ENCODE measurements around the gene TMSB4X. TPM values are rescaled to one million over a fixed set of nuclear protein-coding genes. Genes with fewer than 3 reads are reported as not detected.

Gene TMSB4X
- total RNA-seq, 1 experiment from 2014 or later = 2,595 TPM

DNA sequence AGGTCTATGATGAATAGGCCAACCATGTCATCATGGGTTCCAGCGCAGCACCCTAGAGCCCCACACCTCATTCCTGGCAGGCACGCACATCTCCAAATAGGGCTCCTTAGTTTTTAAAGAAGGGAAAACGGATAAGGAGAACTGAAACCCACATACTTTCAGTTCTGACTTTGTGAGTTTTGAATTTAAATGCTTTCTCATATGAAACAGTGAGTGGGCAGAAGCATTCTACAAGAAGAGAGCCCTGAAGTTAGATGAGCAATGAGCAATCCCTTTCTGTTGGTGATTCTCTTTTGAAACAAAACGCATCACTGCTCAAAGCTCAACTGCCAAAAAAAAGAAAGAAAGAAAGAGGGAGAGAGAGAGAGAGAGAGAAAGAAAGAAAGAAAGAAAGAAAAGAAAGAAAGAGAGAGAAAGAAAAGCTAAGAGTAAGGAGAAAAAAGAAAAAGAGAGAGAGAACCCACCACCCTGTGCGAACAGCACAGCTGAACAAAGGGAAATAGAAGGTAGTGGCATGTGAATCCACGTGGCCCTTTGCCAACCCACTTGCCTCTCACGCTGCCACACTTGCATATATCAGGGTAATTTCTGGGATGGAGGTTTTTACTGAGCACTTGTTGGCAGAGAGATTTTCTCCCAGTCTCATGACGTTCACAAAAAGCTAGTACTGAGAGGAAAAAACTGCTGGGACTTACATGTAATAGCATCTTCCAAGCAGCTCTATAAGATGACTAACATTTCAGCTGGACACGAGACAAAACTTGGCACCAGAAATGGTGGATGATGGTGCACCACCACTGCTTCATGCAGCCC lies 31.0 kb downstream of the TMSB4X start:
- CTCF ChIA-PET = no interaction called here
- Mint-ChIP-seq H3K27ac (no peak overlapping the region), H3K4me3 (no peak overlapping the region), H3K9me3 (no peaks in the 10 kb centered on the region), H3K4me1 (peaks cover 22% of the 10 kb centered on the region), H3K36me3 (no peaks in the 10 kb centered on the region), H3K27me3 (ENCODE audit: low read depth) (no peaks in the 10 kb centered on the region)
- ATAC-seq (no peak), DNase-seq (ENCODE audit: low spot score) (no peak)
- TF ChIP-seq GRHL2 (CRISPR knock-in tag; IDR thresholded peaks at IDR 0.05; ENCODE audit: insufficient replicate concordance, severe bottlenecking) (no peak), ETV6 (CRISPR knock-in tag; IDR thresholded peaks at IDR 0.05) (no peak), ZNF219 (CRISPR knock-in tag; IDR thresholded peaks at IDR 0.05; ENCODE audit: borderline replicate concordance) (no peak), TEAD4 (CRISPR knock-in tag; IDR thresholded peaks at IDR 0.05) (no peak)
- TF ChIP-seq, protein P1, sequence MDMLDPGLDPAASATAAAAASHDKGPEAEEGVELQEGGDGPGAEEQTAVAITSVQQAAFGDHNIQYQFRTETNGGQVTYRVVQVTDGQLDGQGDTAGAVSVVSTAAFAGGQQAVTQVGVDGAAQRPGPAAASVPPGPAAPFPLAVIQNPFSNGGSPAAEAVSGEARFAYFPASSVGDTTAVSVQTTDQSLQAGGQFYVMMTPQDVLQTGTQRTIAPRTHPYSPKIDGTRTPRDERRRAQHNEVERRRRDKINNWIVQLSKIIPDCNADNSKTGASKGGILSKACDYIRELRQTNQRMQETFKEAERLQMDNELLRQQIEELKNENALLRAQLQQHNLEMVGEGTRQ (CRISPR knock-in tag; IDR thresholded peaks at IDR 0.05) = no peak
- TF ChIP-seq, protein P2, sequence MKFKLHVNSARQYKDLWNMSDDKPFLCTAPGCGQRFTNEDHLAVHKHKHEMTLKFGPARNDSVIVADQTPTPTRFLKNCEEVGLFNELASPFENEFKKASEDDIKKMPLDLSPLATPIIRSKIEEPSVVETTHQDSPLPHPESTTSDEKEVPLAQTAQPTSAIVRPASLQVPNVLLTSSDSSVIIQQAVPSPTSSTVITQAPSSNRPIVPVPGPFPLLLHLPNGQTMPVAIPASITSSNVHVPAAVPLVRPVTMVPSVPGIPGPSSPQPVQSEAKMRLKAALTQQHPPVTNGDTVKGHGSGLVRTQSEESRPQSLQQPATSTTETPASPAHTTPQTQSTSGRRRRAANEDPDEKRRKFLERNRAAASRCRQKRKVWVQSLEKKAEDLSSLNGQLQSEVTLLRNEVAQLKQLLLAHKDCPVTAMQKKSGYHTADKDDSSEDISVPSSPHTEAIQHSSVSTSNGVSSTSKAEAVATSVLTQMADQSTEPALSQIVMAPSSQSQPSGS (CRISPR knock-in tag; IDR thresholded peaks at IDR 0.05; ENCODE audit: borderline replicate concordance, low read depth) = no peak
- TF ChIP-seq, protein P3, sequence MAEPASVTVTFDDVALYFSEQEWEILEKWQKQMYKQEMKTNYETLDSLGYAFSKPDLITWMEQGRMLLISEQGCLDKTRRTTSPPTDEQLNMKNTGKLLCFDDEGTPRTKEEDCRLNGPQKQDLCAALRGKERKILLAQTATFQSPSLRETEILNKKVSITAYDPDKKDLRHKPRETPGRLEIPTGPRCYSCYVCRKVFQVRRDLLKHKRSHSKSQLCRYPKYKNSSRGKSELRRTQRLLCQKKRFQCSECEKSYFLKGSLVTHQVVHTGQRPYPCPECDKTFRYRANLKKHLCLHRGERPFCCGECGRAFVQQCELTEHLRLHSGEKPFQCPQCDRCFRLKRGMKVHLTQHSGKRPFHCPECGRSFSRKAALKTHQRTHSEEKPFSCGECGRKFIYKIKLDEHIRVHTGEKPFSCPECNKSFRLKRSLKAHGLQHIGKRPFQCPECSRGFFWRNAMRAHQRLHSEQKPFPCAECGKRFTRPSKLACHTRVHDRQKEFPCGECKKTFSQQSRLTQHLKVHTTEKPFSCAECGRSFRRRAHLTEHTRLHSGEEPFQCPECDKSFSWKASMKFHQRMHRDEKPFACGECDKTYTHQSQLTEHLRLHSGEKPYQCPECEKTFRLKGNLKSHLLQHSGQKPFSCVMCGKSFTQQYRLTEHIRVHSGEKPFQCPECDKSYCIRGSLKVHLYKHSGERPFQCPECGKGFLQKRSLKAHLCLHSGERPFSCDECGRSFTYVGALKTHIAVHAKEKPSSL (CRISPR knock-in tag; conservative IDR thresholded peaks at IDR 0.05) = no peak
- POLR2A ChIA-PET = interaction anchor here (0.6 kb wide), 1 partner anchor 191 kb away, joined by 8 read pairs; no protein-coding TSS in a partner anchor

DNA sequence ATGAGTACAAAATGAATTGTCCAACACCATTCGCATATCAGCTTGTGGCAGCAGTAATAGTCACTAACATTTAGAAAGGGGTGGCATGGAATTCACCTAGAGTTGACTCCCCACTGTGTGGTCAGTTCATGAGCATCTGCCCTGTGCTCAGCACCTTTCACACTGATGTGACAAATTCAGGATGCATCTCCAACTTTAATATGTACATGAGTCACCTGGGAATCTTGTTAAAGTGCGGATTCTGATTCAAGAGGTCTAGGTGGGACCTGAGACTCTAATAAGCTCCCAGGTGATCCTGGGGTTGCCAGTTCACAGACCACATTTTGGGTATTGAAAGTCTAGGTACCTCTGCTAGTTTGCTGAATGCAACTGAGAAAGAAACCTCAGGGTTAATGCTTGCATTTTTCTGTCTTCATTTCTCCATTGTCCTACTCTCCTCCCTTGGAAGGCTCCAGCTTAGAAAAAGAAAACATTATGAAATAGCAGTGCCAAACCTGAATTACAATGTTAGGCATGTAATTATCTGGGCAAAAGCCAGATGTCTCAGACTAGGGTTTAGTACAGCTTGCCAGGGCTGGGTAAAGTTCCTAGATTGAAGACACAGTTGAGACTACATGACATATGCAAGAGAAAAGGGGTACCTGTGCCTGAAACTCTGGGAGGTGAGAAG lies 32.7 kb downstream of the TMSB4X start:
- no peak for DNase-seq (ENCODE audit: low spot score)
- Mint-ChIP-seq H3K36me3 (no peaks in the 10 kb centered on the region), H3K27ac (no peak overlapping the region), H3K4me3 (no peak overlapping the region), H3K9me3 (no peaks in the 10 kb centered on the region), H3K4me1 (peaks cover 20% of the 10 kb centered on the region), H3K27me3 (ENCODE audit: low read depth) (no peaks in the 10 kb centered on the region)
- no peak for ATAC-seq
- POLR2A ChIA-PET = no interaction called here
- CTCF ChIA-PET = no interaction called here
- TF ChIP-seq, protein P2 (CRISPR knock-in tag; IDR thresholded peaks at IDR 0.05; ENCODE audit: borderline replicate concordance, low read depth) = no peak
- TF ChIP-seq MXD4 (CRISPR knock-in tag; IDR thresholded peaks at IDR 0.05; ENCODE audit: borderline replicate concordance) = no peak
- TF ChIP-seq, protein P4, sequence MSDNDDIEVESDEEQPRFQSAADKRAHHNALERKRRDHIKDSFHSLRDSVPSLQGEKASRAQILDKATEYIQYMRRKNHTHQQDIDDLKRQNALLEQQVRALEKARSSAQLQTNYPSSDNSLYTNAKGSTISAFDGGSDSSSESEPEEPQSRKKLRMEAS (CRISPR knock-in tag; IDR thresholded peaks at IDR 0.05) = no peak
- TF ChIP-seq, protein P5, sequence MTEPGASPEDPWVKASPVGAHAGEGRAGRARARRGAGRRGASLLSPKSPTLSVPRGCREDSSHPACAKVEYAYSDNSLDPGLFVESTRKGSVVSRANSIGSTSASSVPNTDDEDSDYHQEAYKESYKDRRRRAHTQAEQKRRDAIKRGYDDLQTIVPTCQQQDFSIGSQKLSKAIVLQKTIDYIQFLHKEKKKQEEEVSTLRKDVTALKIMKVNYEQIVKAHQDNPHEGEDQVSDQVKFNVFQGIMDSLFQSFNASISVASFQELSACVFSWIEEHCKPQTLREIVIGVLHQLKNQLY (CRISPR knock-in tag; IDR thresholded peaks at IDR 0.05) = no peak
- TF ChIP-seq, protein P6, sequence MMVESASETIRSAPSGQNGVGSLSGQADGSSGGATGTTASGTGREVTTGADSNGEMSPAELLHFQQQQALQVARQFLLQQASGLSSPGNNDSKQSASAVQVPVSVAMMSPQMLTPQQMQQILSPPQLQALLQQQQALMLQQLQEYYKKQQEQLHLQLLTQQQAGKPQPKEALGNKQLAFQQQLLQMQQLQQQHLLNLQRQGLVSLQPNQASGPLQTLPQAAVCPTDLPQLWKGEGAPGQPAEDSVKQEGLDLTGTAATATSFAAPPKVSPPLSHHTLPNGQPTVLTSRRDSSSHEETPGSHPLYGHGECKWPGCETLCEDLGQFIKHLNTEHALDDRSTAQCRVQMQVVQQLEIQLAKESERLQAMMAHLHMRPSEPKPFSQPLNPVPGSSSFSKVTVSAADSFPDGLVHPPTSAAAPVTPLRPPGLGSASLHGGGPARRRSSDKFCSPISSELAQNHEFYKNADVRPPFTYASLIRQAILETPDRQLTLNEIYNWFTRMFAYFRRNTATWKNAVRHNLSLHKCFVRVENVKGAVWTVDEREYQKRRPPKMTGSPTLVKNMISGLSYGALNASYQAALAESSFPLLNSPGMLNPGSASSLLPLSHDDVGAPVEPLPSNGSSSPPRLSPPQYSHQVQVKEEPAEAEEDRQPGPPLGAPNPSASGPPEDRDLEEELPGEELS (CRISPR knock-in tag; IDR thresholded peaks at IDR 0.05) = no peak
- TF ChIP-seq CREM (CRISPR knock-in tag; IDR thresholded peaks at IDR 0.05) = no peak
- no peak for TF ChIP-seq TEAD1 (CRISPR knock-in tag; IDR thresholded peaks at IDR 0.05)
- no peak for TF ChIP-seq SP1 (CRISPR knock-in tag; conservative IDR thresholded peaks at IDR 0.05)
- TF ChIP-seq, protein P7, sequence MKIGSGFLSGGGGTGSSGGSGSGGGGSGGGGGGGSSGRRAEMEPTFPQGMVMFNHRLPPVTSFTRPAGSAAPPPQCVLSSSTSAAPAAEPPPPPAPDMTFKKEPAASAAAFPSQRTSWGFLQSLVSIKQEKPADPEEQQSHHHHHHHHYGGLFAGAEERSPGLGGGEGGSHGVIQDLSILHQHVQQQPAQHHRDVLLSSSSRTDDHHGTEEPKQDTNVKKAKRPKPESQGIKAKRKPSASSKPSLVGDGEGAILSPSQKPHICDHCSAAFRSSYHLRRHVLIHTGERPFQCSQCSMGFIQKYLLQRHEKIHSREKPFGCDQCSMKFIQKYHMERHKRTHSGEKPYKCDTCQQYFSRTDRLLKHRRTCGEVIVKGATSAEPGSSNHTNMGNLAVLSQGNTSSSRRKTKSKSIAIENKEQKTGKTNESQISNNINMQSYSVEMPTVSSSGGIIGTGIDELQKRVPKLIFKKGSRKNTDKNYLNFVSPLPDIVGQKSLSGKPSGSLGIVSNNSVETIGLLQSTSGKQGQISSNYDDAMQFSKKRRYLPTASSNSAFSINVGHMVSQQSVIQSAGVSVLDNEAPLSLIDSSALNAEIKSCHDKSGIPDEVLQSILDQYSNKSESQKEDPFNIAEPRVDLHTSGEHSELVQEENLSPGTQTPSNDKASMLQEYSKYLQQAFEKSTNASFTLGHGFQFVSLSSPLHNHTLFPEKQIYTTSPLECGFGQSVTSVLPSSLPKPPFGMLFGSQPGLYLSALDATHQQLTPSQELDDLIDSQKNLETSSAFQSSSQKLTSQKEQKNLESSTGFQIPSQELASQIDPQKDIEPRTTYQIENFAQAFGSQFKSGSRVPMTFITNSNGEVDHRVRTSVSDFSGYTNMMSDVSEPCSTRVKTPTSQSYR (CRISPR knock-in tag; IDR thresholded peaks at IDR 0.05) = no peak
- TF ChIP-seq, protein P8, sequence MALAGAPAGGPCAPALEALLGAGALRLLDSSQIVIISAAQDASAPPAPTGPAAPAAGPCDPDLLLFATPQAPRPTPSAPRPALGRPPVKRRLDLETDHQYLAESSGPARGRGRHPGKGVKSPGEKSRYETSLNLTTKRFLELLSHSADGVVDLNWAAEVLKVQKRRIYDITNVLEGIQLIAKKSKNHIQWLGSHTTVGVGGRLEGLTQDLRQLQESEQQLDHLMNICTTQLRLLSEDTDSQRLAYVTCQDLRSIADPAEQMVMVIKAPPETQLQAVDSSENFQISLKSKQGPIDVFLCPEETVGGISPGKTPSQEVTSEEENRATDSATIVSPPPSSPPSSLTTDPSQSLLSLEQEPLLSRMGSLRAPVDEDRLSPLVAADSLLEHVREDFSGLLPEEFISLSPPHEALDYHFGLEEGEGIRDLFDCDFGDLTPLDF (CRISPR knock-in tag; IDR thresholded peaks at IDR 0.05) = no peak
- TF ChIP-seq, protein P9, sequence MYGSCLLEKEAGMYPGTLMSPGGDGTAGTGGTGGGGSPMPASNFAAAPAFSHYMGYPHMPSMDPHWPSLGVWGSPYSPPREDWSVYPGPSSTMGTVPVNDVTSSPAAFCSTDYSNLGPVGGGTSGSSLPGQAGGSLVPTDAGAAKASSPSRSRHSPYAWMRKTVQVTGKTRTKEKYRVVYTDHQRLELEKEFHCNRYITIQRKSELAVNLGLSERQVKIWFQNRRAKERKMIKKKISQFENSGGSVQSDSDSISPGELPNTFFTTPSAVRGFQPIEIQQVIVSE (CRISPR knock-in tag; IDR thresholded peaks at IDR 0.05; ENCODE audit: borderline replicate concordance) = no peak
